ENCODE results near the gene CKMT2.
"Not testable (repeated sequence)": the region's sequence is repeated elsewhere in the genome, so short reads cannot be mapped to it uniquely, and the experiment has no call there.

Gene CKMT2

GRCh38 chr5:81253875-81254274 lies 20.8 kb downstream of the CKMT2 start:
- DNase-seq: no peak

- DNase-seq: no peak
Measured at GRCh38 chr5:81254886-81255559, 21.9 kb downstream of the CKMT2 start.

- no peak for DNase-seq
Measured at GRCh38 chr5:81256766-81257165, 23.6 kb downstream of the CKMT2 start.

- not testable (repeated sequence) for DNase-seq
Measured at GRCh38 chr5:81262796-81263195, 29.7 kb downstream of the CKMT2 start.

GRCh38 chr5:81265101-81265500 lies 32.0 kb downstream of the CKMT2 start:
- no peak for DNase-seq

GRCh38 chr5:81268521-81269196 lies 35.5 kb downstream of the CKMT2 start:
- DNase-seq: no peak

DNA sequence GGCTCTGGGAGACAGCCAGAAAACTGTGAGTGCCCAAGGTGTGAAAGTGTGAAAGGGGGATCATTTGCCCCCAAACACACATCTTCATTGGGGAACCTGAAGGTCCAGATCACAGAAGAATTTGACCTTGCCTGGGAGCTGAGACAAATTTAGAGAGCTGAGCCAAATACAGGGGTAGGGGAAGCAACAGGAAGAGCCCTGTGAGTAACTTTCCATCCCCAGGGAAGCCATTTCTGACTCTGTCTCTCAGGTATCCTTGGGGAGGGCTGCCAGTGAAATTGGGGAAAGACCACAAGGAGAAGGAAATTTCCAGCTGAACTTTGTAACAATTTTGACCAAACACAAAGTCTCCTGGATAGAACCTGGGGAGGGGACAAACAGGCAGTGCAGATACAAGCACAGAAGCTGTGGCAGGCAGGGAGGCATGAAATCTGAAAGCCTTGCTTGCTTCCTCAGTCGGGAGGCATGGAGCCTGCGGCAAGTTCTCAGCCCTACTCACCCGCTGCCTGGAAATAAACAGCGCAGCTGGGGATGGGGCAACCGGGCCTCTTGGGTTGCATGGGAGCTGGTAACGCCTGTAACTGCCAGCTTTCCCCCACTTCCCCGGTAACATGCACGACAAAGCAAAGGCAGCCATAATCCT lies 36.8 kb downstream of the CKMT2 start:
- no peak for DNase-seq

DNA sequence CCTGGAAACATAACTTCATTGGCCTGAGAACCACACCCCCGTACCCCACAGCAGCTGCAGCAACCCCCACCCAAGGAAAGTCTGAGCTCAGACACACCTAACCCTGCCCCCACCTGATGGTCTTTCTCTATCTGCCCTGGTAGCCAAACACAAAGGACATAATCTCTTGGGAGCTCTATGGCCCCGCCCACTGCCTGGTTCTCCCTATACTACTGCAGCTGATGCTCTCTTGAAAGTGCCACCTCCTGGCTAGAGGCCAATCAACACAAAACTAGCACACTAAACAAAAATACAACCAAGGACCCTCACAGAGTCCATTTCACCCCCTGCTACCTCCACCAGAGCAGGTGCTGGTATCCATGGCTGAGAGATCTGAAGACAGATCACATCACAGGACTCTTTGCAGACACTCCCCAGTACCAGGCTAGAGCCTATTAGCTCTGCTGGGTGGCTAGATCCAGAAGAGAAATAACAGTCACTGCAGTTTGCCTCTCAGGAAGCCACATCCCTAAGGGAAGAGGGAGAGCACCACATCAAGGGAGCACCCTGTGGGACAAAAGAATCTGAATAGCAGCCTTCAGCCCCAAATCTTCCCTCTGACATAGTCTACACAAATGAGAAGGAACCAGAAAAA lies 37.4 kb downstream of the CKMT2 start:
- DNase-seq: not testable (repeated sequence)

DNA sequence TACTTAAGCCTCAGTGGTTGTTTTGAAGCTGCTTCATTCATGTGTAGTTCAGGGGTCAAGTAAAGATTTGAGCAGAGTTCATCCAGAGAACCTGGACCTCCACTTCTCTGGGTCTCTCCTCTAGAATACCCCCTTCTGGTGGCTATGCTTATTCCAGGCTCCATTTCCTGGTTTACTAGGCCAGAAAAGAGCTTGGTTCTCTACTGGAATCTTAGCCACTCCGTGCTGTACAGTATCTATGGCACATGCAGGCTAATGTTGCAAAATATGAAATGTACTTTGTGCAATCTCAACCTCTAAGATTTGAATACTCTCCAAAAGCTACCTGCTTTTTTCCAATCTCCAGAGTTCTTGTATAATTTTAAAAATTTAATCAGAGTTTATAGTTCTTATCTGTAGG lies 50.9 kb downstream of the CKMT2 start:
- no peak for DNase-seq

DNA sequence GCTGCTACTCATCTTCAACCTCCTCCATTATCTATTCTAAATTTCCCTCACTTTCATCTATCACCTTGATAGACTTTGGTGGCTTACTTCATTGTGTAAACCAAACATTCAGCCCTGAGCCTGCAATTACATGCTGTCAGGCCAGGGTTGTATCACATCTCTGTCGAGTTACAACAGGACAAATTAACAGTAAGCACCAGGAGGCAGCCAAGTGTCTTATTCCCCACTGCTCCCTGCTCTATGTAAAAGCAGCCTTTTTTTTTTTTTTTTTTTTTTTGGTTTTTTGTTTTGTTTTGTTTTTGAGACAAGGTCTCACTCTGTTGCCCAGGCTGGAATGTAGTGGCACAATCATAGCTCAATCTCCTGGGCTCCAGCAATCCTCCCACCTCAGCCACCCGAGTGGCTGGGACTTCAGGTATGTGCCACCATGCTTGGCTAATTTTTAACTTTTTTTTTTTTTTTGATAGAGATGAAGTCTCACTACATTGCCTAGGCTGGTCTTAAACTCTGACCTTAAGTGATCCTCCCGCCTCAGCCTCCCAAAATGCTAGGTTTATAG lies 53.0 kb downstream of the CKMT2 start:
- no peak for DNase-seq

DNA sequence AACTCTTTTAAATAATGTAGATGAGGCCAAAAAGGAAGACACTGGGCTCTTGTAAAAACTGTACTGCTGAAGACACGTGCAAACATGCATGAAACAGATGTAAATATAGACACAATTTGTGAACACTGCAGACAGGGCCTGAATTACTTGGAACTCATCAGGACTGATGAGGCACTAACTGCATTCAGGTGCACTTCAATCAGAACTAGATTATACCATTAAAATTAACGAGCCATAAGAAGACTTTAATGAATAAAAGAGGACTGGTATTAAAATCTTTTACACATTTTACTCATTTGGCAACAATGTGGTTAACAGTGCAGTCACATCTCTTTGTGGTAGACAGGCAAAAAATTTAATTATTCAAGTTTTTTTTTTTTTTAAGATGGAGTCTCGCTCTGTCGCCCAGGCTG lies 54.9 kb downstream of the CKMT2 start:
- DNase-seq: no peak

DNA sequence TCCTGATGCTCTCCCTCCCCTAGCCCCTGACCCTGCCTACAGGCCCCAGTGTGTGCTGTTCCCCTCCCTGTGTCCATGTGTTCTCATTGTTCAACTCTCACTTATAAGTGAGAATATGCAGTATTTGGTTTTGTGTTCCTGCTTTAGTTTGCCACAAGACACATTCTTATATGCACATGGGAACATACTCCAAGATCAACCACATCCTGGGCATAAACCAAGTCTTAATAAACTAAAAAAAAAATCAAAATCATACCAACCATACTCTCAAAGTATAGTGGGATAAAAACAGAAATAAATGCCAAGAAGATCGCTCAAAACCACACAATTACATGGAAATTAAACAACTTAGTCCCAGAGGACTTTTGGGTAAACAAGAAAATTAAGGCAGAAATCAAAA lies 57.0 kb downstream of the CKMT2 start:
- DNase-seq: no peak

DNA sequence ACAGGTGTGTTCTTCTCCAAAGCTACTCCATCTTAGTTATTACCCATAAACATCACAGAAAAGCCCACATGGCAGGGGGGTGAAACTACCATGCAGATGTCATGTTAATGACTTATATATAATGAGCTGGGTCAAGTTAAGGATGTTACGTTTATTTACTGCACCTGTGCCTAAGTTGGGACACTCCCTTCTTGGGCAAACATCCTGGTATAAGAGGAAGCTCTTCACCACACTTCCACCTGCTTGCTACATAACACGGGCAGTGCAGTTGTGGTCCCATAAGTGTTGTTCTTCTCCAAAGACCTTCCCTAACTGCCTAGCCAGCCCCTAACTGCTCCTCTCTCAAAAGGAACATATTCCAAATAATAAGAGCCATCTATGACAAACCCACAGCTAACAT lies 59.0 kb downstream of the CKMT2 start:
- no peak for DNase-seq

DNA sequence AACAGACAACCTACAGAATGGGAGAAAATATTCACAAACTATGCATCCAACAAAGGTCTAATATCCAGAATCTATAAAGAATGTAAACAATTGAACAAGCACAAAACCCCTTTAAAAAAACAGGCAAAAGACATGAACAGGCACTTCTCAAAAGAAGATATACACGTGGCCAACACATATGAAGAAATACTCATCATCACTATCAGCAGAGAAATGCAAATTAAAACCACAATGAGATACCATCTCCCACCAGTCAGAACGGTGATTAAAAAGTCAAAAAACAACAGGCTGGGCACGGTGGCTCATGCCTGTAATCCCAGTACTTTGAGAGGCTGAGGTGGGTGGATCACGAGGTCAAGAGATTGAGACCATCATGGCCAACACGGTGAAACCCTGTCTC lies 60.9 kb downstream of the CKMT2 start:
- not testable (repeated sequence) for DNase-seq

- no peak for DNase-seq
Measured at GRCh38 chr5:81297531-81297930, 64.4 kb downstream of the CKMT2 start.

- DNase-seq: no peak
Measured at GRCh38 chr5:81300921-81301270, 67.8 kb downstream of the CKMT2 start.

GRCh38 chr5:81301271-81302015 lies 68.3 kb downstream of the CKMT2 start, which contains the start of gene ZCCHC9:
Gene ZCCHC9 (plus strand): TSS chr5:81301587. CDS start chr5:81304758, 3,171 bp downstream.
- DNase-seq: peak; percentile 93

DNA sequence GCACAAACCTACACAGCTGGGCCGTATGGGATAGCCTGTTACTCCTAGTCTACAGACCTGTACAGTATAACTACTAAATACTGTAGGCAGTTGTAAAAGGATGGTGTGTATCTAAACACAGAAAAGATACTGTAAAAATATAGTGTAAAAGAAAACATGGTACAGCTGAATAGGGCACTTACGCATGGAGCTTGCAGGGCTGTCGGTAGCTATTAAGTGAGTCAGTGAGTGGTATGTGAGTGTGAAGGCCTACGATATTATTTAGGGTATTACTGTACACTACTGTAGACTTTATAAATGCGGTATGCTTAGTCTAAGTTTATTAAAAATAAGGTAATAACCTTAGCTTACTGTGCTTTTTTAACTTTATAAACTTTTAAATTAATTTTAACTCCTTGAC lies 69.5 kb downstream of the CKMT2 start:
- no peak for DNase-seq

- no peak for DNase-seq
Measured at GRCh38 chr5:81303563-81303962, 70.4 kb downstream of the CKMT2 start.

- no peak for DNase-seq
Measured at GRCh38 chr5:81305785-81306184, 72.7 kb downstream of the CKMT2 start.

GRCh38 chr5:81308836-81309235 lies 75.7 kb downstream of the CKMT2 start:
- DNase-seq: no peak

DNA sequence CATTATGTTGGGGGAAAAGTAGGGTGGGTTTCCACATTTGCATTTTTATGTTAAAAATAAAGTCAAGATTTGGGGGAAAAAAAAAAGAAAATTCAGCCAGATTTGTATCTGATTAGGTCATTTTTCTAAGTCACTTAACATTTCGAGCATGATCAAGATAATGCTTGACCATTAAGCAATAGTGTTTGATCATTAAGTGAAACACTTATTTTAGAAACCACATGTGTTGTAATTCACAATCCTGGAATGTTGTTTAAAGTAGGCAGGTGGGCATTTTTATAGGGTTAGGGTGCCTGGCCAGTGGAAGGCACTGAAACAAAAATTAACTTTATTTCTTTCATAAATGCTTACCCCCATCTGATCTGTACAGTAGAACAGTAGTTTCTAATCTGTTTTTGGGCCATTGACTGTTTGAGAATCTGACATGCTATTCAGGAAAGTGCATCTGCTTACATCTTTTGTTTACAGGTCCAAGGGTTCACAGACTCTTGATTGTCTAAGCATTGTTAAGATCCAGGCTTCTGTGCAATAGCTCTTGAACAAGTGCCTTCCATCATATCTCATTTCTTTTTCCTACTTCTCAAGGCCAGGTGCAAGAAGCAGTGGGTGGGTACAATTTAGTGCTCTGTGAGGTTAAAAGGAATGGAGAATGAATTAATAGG lies 77.4 kb downstream of the CKMT2 start:
- no peak for DNase-seq
